GM21737 (cell line): ENCODE results near the gene PRDM16.
"Not testable (repeated sequence)": the region's sequence is repeated elsewhere in the genome, so short reads cannot be mapped to it uniquely, and the experiment has no call there.

Source experiments
- ATAC-seq: cut with Tn5 transposase; IDR thresholded peaks from one replicate; pipeline ENCODE4 v1.9.1; 2021; ENCODE audit warnings: mild to moderate bottlenecking, moderate library complexity; ENCODE audit not compliant: unreplicated experiment

PRDM16 gene

DNA sequence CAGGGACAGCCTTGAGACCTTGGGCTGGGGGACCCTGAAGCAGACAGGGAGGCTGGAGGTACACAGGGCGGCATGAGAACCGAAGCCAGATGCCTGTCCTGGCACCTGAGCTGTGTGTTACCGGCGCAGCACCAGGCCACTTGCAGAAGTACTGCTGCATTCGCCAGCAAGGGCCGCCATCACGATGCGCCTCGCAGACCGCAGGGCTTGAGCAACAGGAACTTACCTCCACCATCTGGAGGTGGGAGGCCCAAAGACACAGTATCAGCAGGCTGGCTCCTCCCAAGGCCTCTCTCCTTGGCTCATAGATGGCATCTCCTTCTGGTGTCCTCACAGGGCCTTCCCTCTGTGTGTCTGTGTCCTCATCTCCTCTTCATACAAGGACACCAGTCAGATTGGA lies 90.1 kb downstream of the PRDM16 start:
- no peak for ATAC-seq

GRCh38 chr1:3159996-3160395 lies 91.0 kb downstream of the PRDM16 start:
- no peak for ATAC-seq

DNA sequence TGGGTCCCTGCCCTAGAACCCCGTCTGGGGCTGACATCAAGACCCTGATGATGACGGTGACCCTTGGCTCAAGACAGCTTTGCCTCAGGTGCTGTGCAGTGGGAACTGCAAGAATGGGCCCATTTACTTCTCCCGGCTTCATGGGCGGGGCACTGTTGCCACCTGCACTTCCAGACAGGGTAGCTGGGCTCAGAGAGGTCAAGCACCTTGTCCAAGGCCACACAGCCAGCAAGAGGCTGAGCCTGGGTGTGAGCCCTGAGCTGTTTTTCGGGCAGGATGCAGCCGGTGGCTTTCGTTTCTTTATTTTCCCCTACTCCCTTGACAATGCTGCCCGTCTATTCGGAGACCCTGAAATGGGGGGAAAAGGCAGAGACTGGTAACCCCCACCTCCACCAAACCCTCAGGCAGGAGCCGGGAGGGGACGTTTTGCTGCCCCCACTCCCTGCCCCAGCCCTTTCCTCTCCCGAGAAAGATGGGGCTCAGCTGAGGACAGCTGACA lies 91.7 kb downstream of the PRDM16 start:
- ATAC-seq = no peak

- no peak for ATAC-seq
These were observed 92.3 kb downstream of the PRDM16 start for GRCh38 chr1:3161176-3161840.

DNA sequence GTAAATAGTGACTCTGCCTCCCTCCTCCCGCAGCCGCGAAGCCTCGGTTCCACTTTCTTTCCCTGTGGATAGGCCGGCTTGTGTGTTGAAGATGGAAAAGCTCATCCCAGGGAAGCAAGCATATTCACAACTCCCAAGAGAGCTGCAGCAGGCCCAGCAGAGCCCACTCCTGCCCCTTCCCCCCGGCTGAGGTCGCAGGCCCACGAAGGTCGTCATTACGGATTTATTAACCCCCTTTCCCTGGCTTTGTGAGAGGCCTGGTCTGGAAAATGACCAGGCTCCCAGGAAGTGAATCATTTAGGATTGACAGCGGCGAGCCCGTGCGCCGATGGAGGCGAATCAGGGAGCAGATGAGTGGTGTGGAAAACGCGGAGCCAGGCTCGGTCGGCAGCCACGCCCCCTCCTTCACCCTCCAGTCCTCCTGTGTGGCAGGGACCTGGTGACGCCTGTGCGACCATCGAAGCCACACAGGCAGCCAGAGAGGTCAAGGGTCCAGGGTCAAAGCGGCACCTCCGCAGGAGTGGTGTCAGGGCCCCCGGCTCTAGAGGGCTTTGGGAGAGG lies 93.4 kb downstream of the PRDM16 start:
- no peak for ATAC-seq

- ATAC-seq = no peak
These were observed 94.4 kb downstream of the PRDM16 start for GRCh38 chr1:3163356-3163755.

DNA sequence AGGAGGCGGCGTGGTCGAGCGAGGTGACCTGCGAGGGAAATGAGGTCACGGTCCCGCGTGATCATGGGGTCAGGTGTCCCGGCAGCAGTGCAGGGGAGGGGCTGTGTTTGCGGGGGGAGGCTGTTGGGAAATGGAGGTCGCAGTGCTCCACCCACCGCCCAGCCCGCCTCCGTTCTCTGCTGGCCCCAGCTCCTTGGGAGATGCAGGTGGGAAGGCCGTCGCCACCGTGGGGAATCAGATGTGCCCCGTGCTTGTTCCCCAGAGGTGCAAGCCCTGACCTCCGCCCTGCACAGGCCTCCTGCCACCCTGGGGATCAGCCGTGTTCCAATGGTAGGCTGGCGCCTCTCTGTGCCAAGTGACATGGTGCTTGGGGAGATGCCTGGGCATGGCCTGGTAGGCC lies 95.7 kb downstream of the PRDM16 start:
- no peak for ATAC-seq

GRCh38 chr1:3165189-3165588 lies 96.2 kb downstream of the PRDM16 start:
- not testable (repeated sequence) for ATAC-seq

- no peak for ATAC-seq
These were observed 97.4 kb downstream of the PRDM16 start for GRCh38 chr1:3166206-3166918.

GRCh38 chr1:3167255-3167654 lies 98.3 kb downstream of the PRDM16 start:
- ATAC-seq = no peak

GRCh38 chr1:3168678-3169077 lies 99.7 kb downstream of the PRDM16 start:
- no peak for ATAC-seq

DNA sequence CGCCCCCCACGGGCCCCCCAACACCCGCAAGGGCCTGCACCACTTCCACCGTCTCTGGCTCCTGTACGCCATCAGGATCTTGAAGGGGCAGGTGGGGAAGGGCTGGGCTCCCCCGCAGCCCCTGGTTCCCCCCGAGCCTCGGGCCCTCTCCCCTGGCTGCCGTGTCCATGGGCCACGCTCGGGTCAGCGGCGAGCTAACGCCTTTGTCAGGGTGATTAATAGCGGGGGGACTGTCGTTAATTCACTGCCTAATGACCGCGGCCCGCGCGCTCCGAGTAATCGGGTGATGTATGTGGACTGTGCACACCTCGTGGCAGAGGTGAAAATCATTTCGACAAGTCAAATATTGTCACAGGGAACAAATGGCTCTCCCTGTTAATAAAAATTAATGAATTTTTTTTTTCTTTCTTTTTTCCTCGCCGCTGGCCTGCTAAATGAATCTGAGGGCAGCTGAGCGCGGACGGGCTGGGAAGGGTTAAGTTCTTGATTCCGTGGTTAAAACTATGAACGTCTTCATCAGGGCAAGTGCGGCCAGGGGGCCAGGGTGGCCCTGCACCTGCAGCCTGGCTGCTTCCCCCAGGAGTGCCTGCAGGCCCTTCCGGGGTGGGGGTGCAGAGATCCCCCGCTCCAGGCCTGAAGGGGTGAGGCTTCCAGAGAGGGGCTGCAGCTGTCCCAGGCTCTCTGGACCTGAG lies 100.8 kb downstream of the PRDM16 start:
- ATAC-seq = no peak

DNA sequence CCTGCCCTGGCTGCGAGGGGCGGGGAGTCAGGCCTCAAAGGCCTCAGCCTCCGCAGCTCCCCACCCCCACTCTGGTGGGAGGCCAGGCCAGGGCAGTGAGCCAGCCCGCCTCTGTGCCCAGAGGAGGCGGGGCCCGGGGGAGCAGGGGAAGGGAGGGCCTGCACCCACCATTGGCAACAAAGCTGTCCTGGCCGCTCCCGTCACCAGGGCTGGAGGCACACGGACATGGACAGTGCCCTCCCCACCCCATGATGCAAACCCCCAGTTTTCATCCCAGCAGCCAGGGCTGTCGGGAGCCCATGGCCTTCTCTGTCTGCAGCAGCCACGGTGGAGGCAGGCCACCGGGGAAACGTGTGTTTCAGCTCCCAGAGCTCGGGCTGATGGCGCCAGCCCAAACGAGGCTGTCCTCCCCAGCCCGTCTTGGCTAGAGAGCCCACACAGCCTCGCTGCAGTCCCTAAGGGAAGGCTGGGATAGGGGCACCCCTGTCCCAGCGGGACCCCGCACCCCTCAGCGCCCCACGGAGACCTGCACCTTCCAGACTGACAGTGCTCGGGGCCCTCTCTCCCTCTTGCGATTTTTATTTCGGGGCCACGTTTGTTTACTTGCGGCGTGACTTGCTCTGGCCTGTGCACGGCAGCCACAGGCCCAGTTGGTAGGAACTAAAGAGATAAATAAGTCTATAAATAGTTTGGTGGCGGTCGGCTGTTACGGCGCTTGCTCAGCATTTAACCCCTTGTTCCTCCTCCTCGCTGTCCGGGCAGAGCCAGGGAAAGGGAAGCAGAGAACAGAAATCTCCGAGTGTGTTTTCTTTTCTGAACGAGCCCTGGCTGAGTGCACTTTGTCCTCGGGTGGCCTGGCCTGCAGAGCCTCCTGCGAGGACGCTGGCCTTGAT lies 101.8 kb downstream of the PRDM16 start:
- ATAC-seq = no peak

DNA sequence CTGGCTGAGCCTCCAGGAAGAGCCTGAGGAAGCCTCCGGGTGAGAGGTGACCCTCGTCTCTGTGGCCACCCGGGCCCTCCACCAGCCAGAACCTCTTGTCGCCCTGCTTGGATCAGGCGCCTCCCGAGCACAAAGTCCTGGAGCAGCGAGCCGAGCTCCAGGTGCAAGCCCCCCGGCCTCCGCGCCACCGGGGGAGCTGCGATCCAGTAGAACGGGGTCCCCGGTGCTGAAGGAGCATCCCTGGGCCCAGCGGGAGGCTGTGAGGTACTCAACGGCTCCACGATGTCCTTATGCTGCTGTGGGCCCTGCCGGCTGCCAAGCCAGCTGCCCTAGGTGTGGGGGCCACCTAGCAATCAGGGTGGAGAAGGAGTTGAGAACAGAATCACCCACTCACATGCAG lies 102.8 kb downstream of the PRDM16 start:
- no peak for ATAC-seq

DNA sequence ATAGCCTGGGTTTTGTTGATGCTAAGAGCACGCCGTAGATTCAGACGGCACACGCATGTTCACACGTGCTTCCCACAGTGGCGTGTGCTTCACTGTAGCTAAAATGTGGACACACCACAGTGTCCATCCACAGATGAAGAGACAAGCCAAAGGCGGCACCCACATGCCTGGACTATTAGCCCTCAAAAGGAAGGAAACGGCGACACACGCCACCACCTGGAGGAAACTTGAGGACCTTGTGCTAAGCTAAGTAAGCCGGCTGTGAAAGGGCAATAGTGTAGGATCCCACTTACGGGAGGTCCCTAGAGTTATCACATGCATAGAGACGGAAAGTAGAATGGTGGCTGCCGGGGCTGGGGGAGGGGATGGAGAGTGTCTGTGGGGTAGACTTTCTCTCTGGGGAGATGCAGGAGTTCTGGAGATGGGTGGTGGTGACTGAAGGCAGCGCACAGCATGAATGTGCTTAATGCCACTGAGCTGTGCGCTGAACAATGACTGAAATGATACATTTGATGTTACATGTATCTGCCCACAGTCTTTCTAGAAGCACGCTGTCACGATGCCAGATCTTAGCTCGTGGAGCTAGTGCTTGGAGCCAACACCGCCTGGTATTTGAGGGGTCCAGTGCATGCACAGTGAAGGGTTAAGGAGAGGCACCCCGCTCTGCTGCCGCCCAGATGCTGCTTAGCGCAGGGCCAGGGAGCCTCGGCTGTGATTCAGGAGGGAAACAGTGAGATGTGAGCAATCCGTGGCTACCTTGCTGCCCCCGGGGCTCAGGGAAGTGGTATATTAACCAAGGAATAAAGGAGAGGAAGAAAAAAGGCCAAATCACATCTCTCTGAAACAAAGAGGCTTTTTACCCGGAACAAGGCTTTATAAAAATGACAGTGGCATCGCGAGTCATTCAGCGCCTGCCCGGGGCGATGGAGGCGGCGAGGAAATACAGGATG lies 103.7 kb downstream of the PRDM16 start:
- no peak for ATAC-seq

GRCh38 chr1:3173381-3173980 lies 104.5 kb downstream of the PRDM16 start:
- ATAC-seq = no peak

DNA sequence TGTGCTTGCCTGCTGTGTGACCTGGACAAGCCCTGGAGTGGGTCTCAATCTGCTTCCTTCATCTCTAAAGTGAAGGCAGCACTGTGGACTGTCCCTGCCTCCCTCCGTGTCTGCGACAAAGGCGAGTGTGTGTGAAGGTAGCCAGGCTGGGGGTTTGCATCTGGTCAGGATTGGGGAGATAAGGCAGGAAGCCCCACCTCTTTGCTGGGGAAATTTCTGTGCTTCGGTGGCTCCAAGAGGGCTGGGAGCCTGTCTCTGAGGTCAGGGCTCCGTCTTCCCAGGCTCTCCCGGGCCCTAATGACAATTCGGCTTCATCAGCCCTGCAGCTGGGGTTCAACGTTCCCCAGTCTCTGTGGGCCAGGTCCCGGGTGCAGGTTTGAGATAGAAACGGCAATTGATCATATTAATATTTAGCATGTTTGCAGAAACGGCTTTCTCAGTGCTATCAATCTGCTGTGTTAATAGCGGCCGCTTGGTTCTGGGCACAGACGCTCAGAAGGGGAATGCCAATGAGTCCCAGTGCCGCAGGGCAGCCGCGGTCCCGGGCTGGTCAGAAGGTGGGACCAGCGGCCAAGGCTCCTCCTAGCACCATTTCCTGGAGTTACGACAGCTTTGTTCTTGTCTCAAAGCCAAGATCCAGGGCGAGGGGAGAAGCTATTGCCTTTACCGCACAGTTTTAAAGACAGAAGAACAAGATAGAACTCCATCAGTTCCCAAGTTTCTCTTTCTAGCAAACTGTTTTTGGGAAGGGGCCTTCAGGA lies 105.7 kb downstream of the PRDM16 start:
- no peak for ATAC-seq

DNA sequence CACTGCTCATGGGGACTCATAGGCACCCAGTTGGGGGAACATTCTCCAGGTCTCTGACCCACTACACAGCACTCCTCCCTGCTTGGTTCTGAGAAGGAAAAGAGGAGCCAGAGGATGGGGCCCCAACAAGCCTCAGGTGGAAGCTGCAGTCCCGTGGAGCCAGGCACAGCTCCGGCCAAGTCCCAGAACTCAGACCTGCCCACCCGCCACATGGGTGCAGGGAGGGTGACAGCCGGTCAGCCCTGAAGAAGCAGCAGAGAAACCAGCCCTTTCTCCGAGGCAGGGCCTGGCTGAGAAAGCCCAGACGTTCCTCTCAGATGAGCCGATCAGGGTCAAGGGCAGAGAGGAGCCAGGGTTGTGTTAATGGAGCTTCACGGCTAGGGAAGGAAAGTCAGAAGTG lies 106.5 kb downstream of the PRDM16 start:
- ATAC-seq = no peak
